ENCODE results near the gene RALA.

RALA gene

GRCh38 chr7:39587393-39587792 is 36.0 kb upstream of the RALA start:
- peak; percentile 26 for DNase-seq (ENCODE audit: low read depth)
- no peak for TF ChIP-seq CTCF (conservative IDR thresholded peaks at IDR 0.05; ENCODE audit: low read depth, low read length)
- no peak overlapping the region for H3K4me3 ChIP-seq (ENCODE audit: low read depth, low read length)

GRCh38 chr7:39588416-39588815 is 35.0 kb upstream of the RALA start:
- no peak for TF ChIP-seq CTCF (conservative IDR thresholded peaks at IDR 0.05; ENCODE audit: low read depth, low read length)
- no peak overlapping the region for H3K4me3 ChIP-seq (ENCODE audit: low read depth, low read length)
- no peak for DNase-seq (ENCODE audit: low read depth)

- peak; percentile 93 for DNase-seq (ENCODE audit: low read depth)
- TF ChIP-seq CTCF (conservative IDR thresholded peaks at IDR 0.05; ENCODE audit: low read depth, low read length) = no peak
- H3K4me3 ChIP-seq (ENCODE audit: low read depth, low read length) = no peak overlapping the region
These were observed 33.9 kb upstream of the RALA start for GRCh38 chr7:39589323-39590111.

- no peak overlapping the region for H3K4me3 ChIP-seq (ENCODE audit: low read depth, low read length)
- DNase-seq (ENCODE audit: low read depth) = peak; percentile 79
- TF ChIP-seq CTCF (conservative IDR thresholded peaks at IDR 0.05; ENCODE audit: low read depth, low read length) = no peak
These were observed 30.8 kb upstream of the RALA start for GRCh38 chr7:39592586-39592985.

- TF ChIP-seq CTCF (conservative IDR thresholded peaks at IDR 0.05; ENCODE audit: low read depth, low read length) = no peak
- no peak overlapping the region for H3K4me3 ChIP-seq (ENCODE audit: low read depth, low read length)
- peak; percentile 64 for DNase-seq (ENCODE audit: low read depth)
These were observed 28.3 kb upstream of the RALA start for GRCh38 chr7:39594988-39595620.

GRCh38 chr7:39602351-39602750 is 21.0 kb upstream of the RALA start:
- no peak overlapping the region for H3K4me3 ChIP-seq (ENCODE audit: low read depth, low read length)
- no peak for TF ChIP-seq CTCF (conservative IDR thresholded peaks at IDR 0.05; ENCODE audit: low read depth, low read length)
- no peak for DNase-seq (ENCODE audit: low read depth)

- no peak for TF ChIP-seq CTCF (conservative IDR thresholded peaks at IDR 0.05; ENCODE audit: low read depth, low read length)
- no peak overlapping the region for H3K4me3 ChIP-seq (ENCODE audit: low read depth, low read length)
These were observed 19.4 kb upstream of the RALA start for GRCh38 chr7:39603924-39604323.

More at GRCh38 chr7:39603924-39604323, 19.4 kb upstream of the RALA start:
- no peak for DNase-seq (ENCODE audit: low read depth)
